H9 (cell line): ENCODE measurements around the gene SLC39A8. TPM values are rescaled to one million over a fixed set of nuclear protein-coding genes. Genes with fewer than 3 reads are reported as not detected.

Source experiments
- DNase-seq: peaks from one replicate; pipeline ENCODE4 v3.0.0-alpha.2; 2017
- H2AFZ ChIP-seq: one replicate; pipeline ENCODE4 v1.6.1; 2013; ENCODE audit warnings: mild to moderate bottlenecking, low read length, control low read depth, moderate library complexity
- H2AK5ac ChIP-seq: 2 replicates; pipeline ENCODE4 v1.6.1; 2013; ENCODE audit warnings: low read length, control low read depth, mixed read lengths; ENCODE audit not compliant: insufficient read length
- H2BK120ac ChIP-seq: one replicate; pipeline ENCODE4 v1.6.1; 2013; ENCODE audit warnings: low read depth, mild to moderate bottlenecking, low read length, control low read depth, inconsistent platforms; ENCODE audit not compliant: poor library complexity, severe bottlenecking
- H2BK12ac ChIP-seq: 2 replicates; pipeline ENCODE4 v1.6.1; 2013; ENCODE audit warnings: low read length, control low read depth, mixed read lengths, low read depth; ENCODE audit not compliant: insufficient read length
- H2BK15ac ChIP-seq: 2 replicates; pipeline ENCODE4 v1.6.1; 2013; ENCODE audit warnings: low read depth, low read length, control low read depth
- H2BK20ac ChIP-seq: one replicate; pipeline ENCODE4 v1.6.1; 2013; ENCODE audit warnings: low read depth, mild to moderate bottlenecking, low read length, control low read depth, inconsistent platforms; ENCODE audit not compliant: poor library complexity, severe bottlenecking
- H2BK5ac ChIP-seq: 2 replicates; pipeline ENCODE4 v1.6.1; 2013; ENCODE audit warnings: low read length, control low read depth, mixed read lengths; ENCODE audit not compliant: insufficient read length
- H3K14ac ChIP-seq: 2 replicates; pipeline ENCODE4 v1.6.1; 2013; ENCODE audit warnings: low read length, control low read depth; ENCODE audit not compliant: insufficient read depth
- H3K18ac ChIP-seq: 2 replicates; pipeline ENCODE4 v1.6.1; 2013; ENCODE audit warnings: low read depth, mild to moderate bottlenecking, mixed read lengths, low read length, control low read depth; ENCODE audit not compliant: insufficient read length
- H3K23ac ChIP-seq: 2 replicates; pipeline ENCODE4 v1.6.1; 2013; ENCODE audit warnings: low read length, control low read depth, mixed read lengths, low read depth; ENCODE audit not compliant: insufficient read length
- H3K23me2 ChIP-seq: 2 replicates; pipeline ENCODE4 v1.6.1; 2013; ENCODE audit warnings: low read depth, mild to moderate bottlenecking, mixed read lengths, low read length, control low read depth; ENCODE audit not compliant: insufficient read length, poor library complexity, severe bottlenecking
- H3K27ac ChIP-seq: 2 replicates; pipeline ENCODE4 v1.5.1; 2013; ENCODE audit warnings: low read length, control low read depth, mixed read lengths, low read depth; ENCODE audit not compliant: insufficient read length
- H3K27me3 ChIP-seq: 2 replicates; pipeline ENCODE4 v1.6.1; 2013; ENCODE audit warnings: low read length, control low read depth, inconsistent platforms; ENCODE audit not compliant: insufficient read depth
- H3K4ac ChIP-seq: 2 replicates; pipeline ENCODE4 v1.6.1; 2013; ENCODE audit warnings: low read depth, mild to moderate bottlenecking, control low read depth, inconsistent platforms, low read length, moderate library complexity
- H3K4me1 ChIP-seq: 2 replicates; pipeline ENCODE4 v1.6.1; 2013; ENCODE audit warnings: low read length, control low read depth, inconsistent platforms; ENCODE audit not compliant: insufficient read depth
- H3K4me2 ChIP-seq: 2 replicates; pipeline ENCODE4 v1.6.1; 2013; ENCODE audit warnings: low read length, control low read depth, mixed read lengths; ENCODE audit not compliant: insufficient read length, insufficient read depth
- H3K56ac ChIP-seq: 2 replicates; pipeline ENCODE4 v1.6.1; 2013; ENCODE audit warnings: low read depth, mild to moderate bottlenecking, mixed read lengths, low read length, control low read depth; ENCODE audit not compliant: insufficient read length
- H3K79me1 ChIP-seq: 2 replicates; pipeline ENCODE4 v1.6.1; 2013; ENCODE audit warnings: low read depth, mild to moderate bottlenecking, moderate library complexity, low read length, control low read depth, inconsistent platforms; ENCODE audit not compliant: insufficient read depth, poor library complexity, severe bottlenecking
- H3K79me2 ChIP-seq: 2 replicates; pipeline ENCODE4 v1.6.1; 2013; ENCODE audit warnings: low read length, control low read depth, inconsistent platforms; ENCODE audit not compliant: insufficient read depth
- H3K9ac ChIP-seq: 2 replicates; pipeline ENCODE4 v1.6.1; 2013; ENCODE audit warnings: low read length, control low read depth, mixed read lengths; ENCODE audit not compliant: insufficient read length; ENCODE audit errors: extremely low read depth
- H3K9me3 ChIP-seq: one replicate; pipeline ENCODE4 v1.6.1; 2013; ENCODE audit warnings: low read depth, low read length, inconsistent platforms; ENCODE audit not compliant: control insufficient read depth
- H3T11ph ChIP-seq: one replicate; pipeline ENCODE4 v1.6.1; 2013; ENCODE audit warnings: mild to moderate bottlenecking, low read length, control low read depth, inconsistent platforms
- H4K20me1 ChIP-seq: one replicate; pipeline ENCODE4 v1.6.1; 2013; ENCODE audit not compliant: control insufficient read depth, insufficient read length, insufficient read depth
- H4K5ac ChIP-seq: 2 replicates; pipeline ENCODE4 v1.6.1; 2013; ENCODE audit warnings: low read depth, mild to moderate bottlenecking, mixed read lengths, low read length, control low read depth; ENCODE audit not compliant: insufficient read length
- H4K8ac ChIP-seq: replicated peaks from 2 replicates; pipeline ENCODE4 v1.6.1; 2013; ENCODE audit warnings: low read length, control low read depth, mixed read lengths, low read depth; ENCODE audit not compliant: insufficient read length
- H4K91ac ChIP-seq: 2 replicates; pipeline ENCODE4 v1.6.1; 2013; ENCODE audit warnings: low read depth, mild to moderate bottlenecking, moderate library complexity, mixed read lengths, low read length, control low read depth; ENCODE audit not compliant: insufficient read length
- H3K27ac Mint-ChIP-seq, 3 experiments: 2 replicates in 2 of 3; 3 replicates in 1 of 3; pipeline ENCODE4 v1.8.0; 2020 to 2021; ENCODE audit warnings: mixed read lengths in 3 of 3, mild to moderate bottlenecking in 1 of 3, moderate library complexity in 1 of 3
- H3K27me3 Mint-ChIP-seq: 2 replicates; pipeline ENCODE4 v1.8.0; 2021; ENCODE audit warnings: low read depth, mild to moderate bottlenecking, moderate library complexity, mixed read lengths
- H3K36me3 Mint-ChIP-seq, 3 experiments: 2 replicates in 2 of 3; 3 replicates in 1 of 3; pipeline ENCODE4 v1.8.0; 2020 to 2021; ENCODE audit warnings: low read depth in 3 of 3, mixed read lengths in 3 of 3; ENCODE audit not compliant: insufficient read depth in 1 of 3
- H3K4me1 Mint-ChIP-seq, 2 experiments: 2 replicates each; pipeline ENCODE4 v1.8.0; 2020; ENCODE audit warnings: mixed read lengths in 2 of 2
- H3K4me3 Mint-ChIP-seq, 2 experiments: 2 replicates in 1 of 2; 3 replicates in 1 of 2; pipeline ENCODE4 v1.8.0; 2020 to 2021; ENCODE audit warnings: mild to moderate bottlenecking in 2 of 2, mixed read lengths in 2 of 2, moderate library complexity in 1 of 2
- H3K9me3 Mint-ChIP-seq, 2 experiments: 2 replicates in 1 of 2; 3 replicates in 1 of 2; pipeline ENCODE4 v1.8.0; 2020; ENCODE audit warnings: mild to moderate bottlenecking in 2 of 2, mixed read lengths in 2 of 2, moderate library complexity in 1 of 2
- CTCF ChIP-seq: fragments of 200-600 bp; sonication (generic); conservative IDR thresholded peaks from 3 replicates; pipeline ENCODE4 v1.8.0; 2021; ENCODE audit warnings: antibody characterized with exemption, mild to moderate bottlenecking
- WGBS: extraction: QIAGEN DNeasy Blood & Tissue Kit; methylation state at CpG from one replicate; pipeline ENCODE4 v1.1.7; 2013; ENCODE audit warnings: missing lambda C conversion rate, low lambda C conversion rate, mixed read lengths; ENCODE audit not compliant: insufficient read length; ENCODE audit errors: extremely low coverage; 5-methylcytosine and 5-hydroxymethylcytosine counted together
- long read RNA-seq: library from polyadenylated mRNA; unstranded; transcript quantifications from one replicate; pipeline ENCODE4 v2.0.0, GENCODE V29; 2020
- total RNA-seq: library from RNA; stranded (reverse); gene quantifications from 2 replicates; pipeline ENCODE4 v1.2.1, GENCODE V29; 2021

SLC39A8 gene
- total RNA-seq, result 11.0 and 11.3 TPM in 2 replicates
- long read RNA-seq, transcript SLC39A8-202 (8 exons, 3,238 nt), result major isoform, 22 of 38 reads
- long read RNA-seq, transcript SLC39A8-201 (9 exons, 3,144 nt), result minor isoform, 10 of 38 reads
- long read RNA-seq, partial matches to known transcripts, result 1 of 38 reads
- long read RNA-seq, other reads (novel, unspliced or antisense), result 5 of 38 reads

GRCh38 chr4:102344954-102345794, at the start of gene SLC39A8:
TSS of gene SLC39A8 (minus strand) at chr4:102345482. CDS start at chr4:102344662, 820 bp downstream.
- Histone ChIP-seq H3K79me2 (peaks cover 1% of the 10 kb centered on the region; the same call in 1 of the 2 replicates), H3K27me3 (peaks cover 2% of the 10 kb centered on the region; the same call in 1 of the 2 replicates), H2AK5ac (no peak within 1 kb of the TSS), H3K9me3 (no peaks in the 10 kb centered on the region), H2BK120ac (no peak within 1 kb of the TSS), H3K23me2 (peaks cover 17% of the 10 kb centered on the region), H3K79me1 (no peaks in the 10 kb centered on the region), H3K4me1 (peaks cover 9% of the 10 kb centered on the region; the same call in 1 of the 2 replicates), H3K23ac (no peak within 1 kb of the TSS), H3K56ac (no peak within 1 kb of the TSS), H2BK5ac (no peak within 1 kb of the TSS), H3K18ac (no peak within 1 kb of the TSS), H3K9ac (peak within 1 kb of the TSS; percentile 11), H2BK15ac (no peak within 1 kb of the TSS), H3K14ac (no peak within 1 kb of the TSS), H3T11ph (no peak within 1 kb of the TSS), H4K8ac (no peak within 1 kb of the TSS), H2AFZ (peak within 1 kb of the TSS; percentile 89), H2BK20ac (no peak within 1 kb of the TSS), H4K91ac (no peak within 1 kb of the TSS), H3K27ac (no peak within 1 kb of the TSS), H3K4ac (no peak within 1 kb of the TSS), H2BK12ac (no peak within 1 kb of the TSS), H3K4me2 (peak within 1 kb of the TSS; percentile 83), H4K5ac (no peak within 1 kb of the TSS), H4K20me1 (no peaks in the 10 kb centered on the region)
- Mint-ChIP-seq H3K4me1 (peaks cover 35 to 43% of the 10 kb centered on the region in 2 experiments), H3K36me3 (no peaks in the 10 kb centered on the region), H3K4me3 (peak within 1 kb of the TSS; percentile 74 to 83), H3K27me3 (peaks cover 27% of the 10 kb centered on the region), H3K27ac (peak within 1 kb of the TSS in 2 of 3 experiments; percentile 81 to 84; a peak in 4 of 7 replicates), H3K9me3 (no peaks in the 10 kb centered on the region)
- TF ChIP-seq CTCF, result peak; percentile 77
- WGBS, result no CpG with 5 or more reads among the region's 54 CpGs
- peak; percentile 92 for DNase-seq
